ENCODE data around the gene KIRREL3. TPM values are rescaled to one million over a fixed set of nuclear protein-coding genes. Genes with fewer than 3 reads are reported as not detected.
A peak's percentile ranks its signal among the peaks of the same experiment; 100 is the strongest.

KIRREL3 gene
- total and polyA plus RNA-seq, 2 of the 4 experiments (the other 2 are of a cell fraction), result 10.9 to 15.9 TPM

DNA sequence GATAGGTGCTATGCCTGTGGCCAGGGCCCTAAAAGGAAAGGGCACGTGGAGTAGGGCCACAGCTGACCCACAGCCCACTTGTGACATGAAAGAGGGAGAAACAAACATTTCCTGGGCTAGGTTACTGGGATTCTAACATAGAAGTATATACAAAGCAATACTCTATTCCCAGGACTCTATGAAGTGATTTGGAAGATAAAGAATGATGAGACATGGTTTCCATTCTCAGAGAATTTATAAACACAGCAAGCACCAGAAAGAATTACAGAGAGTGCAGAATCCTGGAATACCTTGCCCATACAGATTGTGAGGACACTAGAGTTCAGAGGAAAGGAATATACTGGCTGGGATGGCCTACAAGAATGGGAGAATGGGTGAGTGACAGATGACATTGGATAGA lies 86.4 kb downstream of the KIRREL3 start:
- Histone ChIP-seq H4K5ac (ENCODE audit: low read depth, low read length) (peak overlapping the region; percentile 79), H3K9me3 (ENCODE audit: control insufficient read depth, insufficient read depth, low read length) (no peaks in the 10 kb centered on the region), H3K4me1 (ENCODE audit: control insufficient read depth, insufficient read depth, low read length) (peaks cover 14% of the 10 kb centered on the region), H4K91ac (ENCODE audit: insufficient read depth, low read depth, low read length) (peak overlapping the region; percentile 35; the same call in 1 of the 2 replicates), H3K9me1 (ENCODE audit: insufficient read depth, low read length) (peaks cover 18% of the 10 kb centered on the region), H4K8ac (ENCODE audit: low read depth in 2 of 2, low read length in 2 of 2) (peak overlapping the region; percentile 41 to 46; a peak in 3 of 4 replicates), H4K20me1 (ENCODE audit: insufficient read depth, low read length) (no peaks in the 10 kb centered on the region; the same call in 1 of the 2 replicates), H2BK20ac (ENCODE audit: low read depth, low read length) (peak overlapping the region; percentile 68), H3K27me3 (ENCODE audit: control insufficient read depth, insufficient read depth, low read length) (no peaks in the 10 kb centered on the region), H3K56ac (ENCODE audit: extremely low read depth, insufficient read depth, low read length) (no peak overlapping the region; the same call in 1 of the 2 replicates), H3K9ac (ENCODE audit: low read depth, low read length) (no peak overlapping the region), H3K27ac (ENCODE audit: insufficient read depth, low read length) (peak overlapping the region; percentile 83; the same call in 1 of the 2 replicates), H2BK5ac (ENCODE audit: low read depth, low read length, poor library complexity, severe bottlenecking) (peak overlapping the region; percentile 87), H2BK120ac (ENCODE audit: low read depth, low read length) (peak overlapping the region; percentile 54), H2AFZ (replicated peaks; ENCODE audit: low read length, poor library complexity) (no peak overlapping the region), H2AK9ac (replicated peaks; ENCODE audit: low read depth, low read length, poor library complexity) (no peak overlapping the region), H3K4me3 (ENCODE audit: insufficient read depth, low read depth, low read length) (no peak overlapping the region), H3K23ac (ENCODE audit: low read depth, low read length) (peak overlapping the region; percentile 46; the same call in 1 of the 2 replicates), H3K36me3 (ENCODE audit: control insufficient read depth, insufficient read depth, low read length) (no peaks in the 10 kb centered on the region), H2BK15ac (ENCODE audit: low read depth, low read length) (peak overlapping the region; percentile 67; the same call in 2 of the 3 replicates), H3K18ac (ENCODE audit: low read depth, low read length) (peak overlapping the region; percentile 77), H2AK5ac (ENCODE audit: low read depth, low read length) (peak overlapping the region; percentile 85), H3K4me2 (ENCODE audit: low read depth, low read length) (peak overlapping the region; percentile 43), H3K14ac (replicated peaks; ENCODE audit: low read depth, low read length) (peak overlapping the region; percentile 38; the same call in 1 of the 2 replicates), H3K79me1 (ENCODE audit: low read depth in 1 of 2, low read length in 2 of 2) (peaks cover 29 to 63% of the 10 kb centered on the region in 2 experiments), H3K4ac (ENCODE audit: low read depth, low read length) (peak overlapping the region; percentile 53)
- DNase-seq, result peak; percentile 67
- in situ Hi-C loops (cut with MboI; ENCODE audit: low sequenced_read_pairs) (no loop called here), dilution Hi-C loops (cut with HindIII; ENCODE audit: low sequenced_read_pairs, unreplicated experiment) (no loop called here), intact Hi-C loops (cut with micrococcal nuclease) (no loop called here)
- no peak for TF ChIP-seq FOS (IDR thresholded peaks at IDR 0.05; ENCODE audit: low read depth, low read length)
- TF ChIP-seq MAFK (IDR thresholded peaks at IDR 0.05; ENCODE audit: low read depth, low read length), result 0 out of 2 replicates have a peak, but pooled peaks have one; percentile 4
- POLR2A ChIA-PET (ENCODE audit: unreplicated experiment), result no interaction called here
- CTCF ChIA-PET, result no interaction called here
- WGBS, 2 experiments (ENCODE audit: extremely low coverage in 2 of 2, insufficient read length in 1 of 2), result no CpG with 5 or more reads among the region's 1 CpG
- no TSS peak for BruUV-seq (replicated peaks)
- ATAC-seq (ENCODE audit: low read depth), result no peak

All from IMR-90 (cell line).